ENCODE results near the gene ZRSR2. TPM values are rescaled to one million over a fixed set of nuclear protein-coding genes. Genes with fewer than 3 reads are reported as not detected.
"Not testable (repeated sequence)": the region's sequence is repeated elsewhere in the genome, so short reads cannot be mapped to it uniquely, and the experiment has no call there.

ZRSR2 gene
- total and polyA plus RNA-seq, 10 of the 15 experiments (the other 5 are each of a cell fraction or from before 2014, with no cell fraction given), result 8.8 to 34.1 (median 15.6) TPM

DNA sequence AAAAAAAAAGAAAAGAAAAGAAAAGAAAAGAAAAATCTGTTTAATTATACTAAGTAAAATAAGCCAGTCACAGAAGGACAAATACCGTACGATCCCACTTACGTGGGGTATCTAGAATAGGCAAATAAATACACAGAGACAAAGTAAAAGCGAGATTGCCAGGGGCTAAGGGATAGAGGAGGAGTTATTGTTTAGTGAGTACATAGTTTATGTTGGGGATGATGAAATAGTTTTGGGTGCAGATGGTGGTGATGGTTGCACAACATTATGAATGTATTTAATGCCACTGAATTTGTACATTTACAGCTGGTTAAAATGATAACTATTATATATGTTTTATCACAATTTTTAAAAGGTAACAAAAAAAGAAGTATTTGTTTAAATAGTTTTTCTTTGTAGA, 45.1 kb upstream of the ZRSR2 start:
- no peak for DNase-seq (ENCODE audit: low read depth, low spot score)
- intact Hi-C loops (cut with micrococcal nuclease; ENCODE audit: unreplicated experiment), result no loop called here
- Histone ChIP-seq H3K79me2 (ENCODE audit: control insufficient read depth, insufficient read depth, low read length) (no peaks in the 10 kb centered on the region), H3K4me2 (ENCODE audit: control insufficient read depth, insufficient read depth) (no peak overlapping the region), H2AFZ (ENCODE audit: control insufficient read depth, low read depth, low read length) (no peak overlapping the region), H3K9me3 (replicated peaks; ENCODE audit: control insufficient read depth, insufficient read depth, low read length) (no peaks in the 10 kb centered on the region), H3K36me3 (ENCODE audit: control insufficient read depth in 2 of 2, insufficient read depth in 2 of 2, low read length in 1 of 2) (no peaks in the 10 kb centered on the region), H3K9ac (ENCODE audit: control insufficient read depth, insufficient read depth, low read length) (no peak overlapping the region), H3K4me1 (ENCODE audit: control insufficient read depth, insufficient read depth, low read length) (no peaks in the 10 kb centered on the region), H3K4me3 (no peak overlapping the region), H3K27ac (ENCODE audit: control insufficient read depth, insufficient read depth) (no peak overlapping the region), H4K20me1 (ENCODE audit: control insufficient read depth, insufficient read depth) (no peaks in the 10 kb centered on the region), H3K27me3 (replicated peaks in 1 of 2; ENCODE audit: control insufficient read depth in 2 of 2, insufficient read depth in 2 of 2, low read length in 1 of 2) (no peaks in the 10 kb centered on the region)
- RAD21 ChIA-PET (ENCODE audit: unreplicated experiment), result no interaction called here
- no peak for FAIRE-seq
- CTCF ChIA-PET, result no interaction called here
- no peak for TF ChIP-seq EGR1 (IDR thresholded peaks at IDR 0.05; ENCODE audit: borderline replicate concordance in 1 of 2, low read depth in 2 of 2, low read length in 2 of 2)
- WGBS (ENCODE audit: insufficient coverage, insufficient replicate concordance, low lambda C conversion rate, missing lambda C conversion rate), result 98% methylated on average over 4 of the region's 4 CpGs
- SMC1A ChIA-PET (ENCODE audit: uncharacterized antibody, unreplicated experiment), result no interaction called here
- POLR2A ChIA-PET, result interaction anchor here (0.6 kb wide), 1 partner anchor 70 kb away, joined by 7 read pairs; no protein-coding TSS in a partner anchor
- no TSS peak for BruUV-seq (replicated peaks)
- in situ Hi-C loops (cut with MboI), result no loop called here
- no peak for ATAC-seq

DNA sequence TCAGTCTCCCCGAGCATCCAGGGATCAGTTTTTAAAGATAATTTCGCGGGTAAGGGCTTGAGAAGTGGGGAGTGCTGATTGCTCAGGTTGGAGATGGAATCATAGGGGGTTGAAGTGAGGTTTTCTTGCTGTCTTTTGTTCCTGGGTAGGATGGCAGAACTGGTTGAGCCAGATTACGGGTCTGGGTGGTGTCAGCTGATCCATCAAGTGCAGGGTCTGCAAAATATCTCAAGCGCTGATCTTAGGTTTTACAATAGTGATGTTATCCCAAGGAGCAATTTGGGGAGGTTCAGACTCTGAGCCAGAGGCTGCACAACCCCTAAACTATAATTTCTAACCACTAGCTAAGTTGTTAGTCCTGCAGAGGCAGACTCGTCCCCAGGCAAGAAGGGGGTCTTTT, 43.6 kb upstream of the ZRSR2 start:
- BruUV-seq (replicated peaks); H3K36me3 ChIP-seq (ENCODE audit: control insufficient read depth in 2 of 2, insufficient read depth in 2 of 2, low read length in 1 of 2); H3K27ac ChIP-seq (ENCODE audit: control insufficient read depth, insufficient read depth); H4K20me1 ChIP-seq (ENCODE audit: control insufficient read depth, insufficient read depth); H3K4me2 ChIP-seq (ENCODE audit: control insufficient read depth, insufficient read depth); H3K4me3 ChIP-seq; DNase-seq (ENCODE audit: low read depth, low spot score); H3K27me3 ChIP-seq (replicated peaks in 1 of 2; ENCODE audit: control insufficient read depth in 2 of 2, insufficient read depth in 2 of 2, low read length in 1 of 2); SMC1A ChIA-PET (ENCODE audit: uncharacterized antibody, unreplicated experiment); RAD21 ChIA-PET (ENCODE audit: unreplicated experiment); H3K9ac ChIP-seq (ENCODE audit: control insufficient read depth, insufficient read depth, low read length); H3K9me3 ChIP-seq (replicated peaks; ENCODE audit: control insufficient read depth, insufficient read depth, low read length); ATAC-seq; POLR2A ChIA-PET; intact Hi-C loops (cut with micrococcal nuclease; ENCODE audit: unreplicated experiment); H3K79me2 ChIP-seq (ENCODE audit: control insufficient read depth, insufficient read depth, low read length); FAIRE-seq; H2AFZ ChIP-seq (ENCODE audit: control insufficient read depth, low read depth, low read length); in situ Hi-C loops (cut with MboI); H3K4me1 ChIP-seq (ENCODE audit: control insufficient read depth, insufficient read depth, low read length): not testable (repeated sequence)
- CTCF ChIA-PET, result interaction anchor here (1.0 kb wide), 1 partner anchor 184 kb away, joined by 3 read pairs; no protein-coding TSS in a partner anchor
- WGBS (ENCODE audit: insufficient coverage, insufficient replicate concordance, low lambda C conversion rate, missing lambda C conversion rate), result 91% methylated on average over 6 of the region's 6 CpGs
